Activated CD4-positive, alpha-beta T cell treated with anti-CD3 and anti-CD28 coated beads, Interleukin-2, Interleukin-6, amounts not matched to agents 100 ng/mL and 50 ng/mL, durations not matched to agents 16 hours and 8 hours (primary cell): ENCODE measurements around the gene NLRP1.

Source experiments
- DNase-seq: peaks from one replicate; pipeline ENCODE4 v3.0.0-alpha.2; 2020

The NLRP1 gene

DNA sequence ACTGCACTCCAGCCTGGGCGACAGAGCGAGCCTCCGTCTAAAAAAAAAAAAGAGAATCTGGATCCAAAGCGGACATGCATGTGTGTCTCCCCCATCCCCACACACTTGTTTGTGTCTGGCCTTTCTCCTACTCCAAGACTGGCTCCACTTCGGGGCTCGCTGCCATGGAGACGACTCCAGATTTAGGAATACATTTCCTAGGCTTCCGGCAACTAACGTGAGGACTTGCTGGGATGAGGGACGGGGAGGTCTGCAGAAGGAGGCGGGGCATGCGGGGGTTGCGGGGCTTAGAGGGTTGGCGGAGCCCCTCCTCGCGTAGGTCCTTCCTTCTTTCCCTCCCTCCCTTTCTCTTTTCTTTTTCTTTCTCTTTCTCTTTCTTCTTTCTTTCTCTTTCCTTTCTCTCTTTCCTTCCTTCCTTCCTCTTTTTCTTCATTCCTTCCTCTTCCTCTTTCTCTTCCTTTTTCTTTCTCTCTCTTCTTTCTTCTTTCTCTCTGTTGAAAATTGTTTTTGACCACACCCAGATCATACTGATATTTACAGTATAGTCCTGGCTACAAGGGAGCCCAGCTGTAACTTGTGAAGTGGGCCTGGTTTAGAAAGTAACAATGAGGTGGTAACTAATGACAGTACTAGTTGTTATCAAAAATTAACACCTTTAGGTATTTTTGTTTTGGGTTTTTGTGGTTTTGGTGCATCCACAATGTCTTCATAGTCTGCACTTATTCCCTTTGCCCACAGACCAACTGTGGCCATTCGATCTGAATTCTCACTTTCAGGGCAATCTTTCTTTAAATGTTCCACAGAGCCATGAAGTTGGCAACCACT lies 72.7 kb downstream of the NLRP1 start:
- DNase-seq = no peak

DNA sequence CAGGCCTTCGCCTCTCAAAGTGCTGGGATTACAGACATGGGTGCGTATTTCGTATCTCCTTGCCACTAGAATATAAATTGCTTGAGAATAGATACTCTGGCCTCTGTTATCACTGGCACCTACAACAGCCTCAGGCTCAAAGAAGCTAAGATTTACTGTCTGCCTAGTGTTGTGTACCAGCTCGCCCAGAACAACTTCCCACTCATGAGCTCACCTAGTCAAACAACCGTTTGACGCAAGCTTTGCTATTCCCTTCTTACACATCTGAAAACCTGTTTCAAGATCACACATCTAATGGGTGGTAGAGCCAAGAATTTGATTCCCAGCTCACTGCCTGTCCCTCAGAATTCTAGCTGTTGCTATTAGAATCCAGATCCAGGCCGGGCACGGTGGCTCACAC lies 73.5 kb downstream of the NLRP1 start:
- DNase-seq = no peak

- DNase-seq = no peak
Observed at GRCh38 chr17:5509482-5509881, 74.8 kb downstream of the NLRP1 start.

DNA sequence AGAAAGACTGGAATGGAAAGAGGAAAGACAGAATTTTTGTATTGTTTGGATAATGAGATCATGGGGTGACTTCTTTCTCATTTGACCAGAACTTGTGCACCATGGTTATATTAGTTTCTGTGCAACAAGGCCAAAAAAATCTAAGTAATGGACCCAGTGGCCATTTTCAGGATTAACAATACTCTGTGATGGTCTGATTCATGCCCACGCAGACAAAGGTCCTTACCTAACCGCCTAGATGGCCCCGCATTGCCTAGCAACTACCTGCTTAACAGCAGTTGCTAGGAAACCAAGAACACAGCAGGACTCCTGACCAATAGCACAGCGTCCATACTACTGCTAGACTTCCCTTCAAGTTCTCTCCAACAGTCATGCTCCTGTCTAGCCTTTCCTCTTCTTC lies 75.5 kb downstream of the NLRP1 start:
- no peak for DNase-seq

GRCh38 chr17:5506307-5506706 lies 78.0 kb downstream of the NLRP1 start:
- no peak for DNase-seq

- no peak for DNase-seq
Observed at GRCh38 chr17:5502552-5502951, 81.8 kb downstream of the NLRP1 start.

DNA sequence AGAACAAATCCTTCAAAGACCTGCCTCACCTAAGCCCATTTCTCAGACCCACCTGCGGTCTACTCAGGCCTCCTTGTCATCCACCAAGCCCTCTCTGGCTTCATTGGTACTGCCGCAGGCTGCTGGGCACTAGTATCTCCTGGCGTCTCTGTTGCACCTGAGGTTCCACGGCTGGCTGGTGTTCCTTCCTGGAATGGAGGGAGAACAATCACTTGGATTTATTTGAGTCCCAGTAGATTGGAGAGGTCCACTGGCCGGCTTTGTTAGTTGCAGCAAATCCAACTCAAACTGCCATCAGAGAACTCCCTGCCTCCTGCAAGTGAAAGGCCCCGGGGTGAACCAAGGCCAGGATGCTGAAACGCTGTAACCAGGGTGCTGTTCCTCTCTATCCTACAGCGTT lies 82.6 kb downstream of the NLRP1 start:
- no peak for DNase-seq

DNA sequence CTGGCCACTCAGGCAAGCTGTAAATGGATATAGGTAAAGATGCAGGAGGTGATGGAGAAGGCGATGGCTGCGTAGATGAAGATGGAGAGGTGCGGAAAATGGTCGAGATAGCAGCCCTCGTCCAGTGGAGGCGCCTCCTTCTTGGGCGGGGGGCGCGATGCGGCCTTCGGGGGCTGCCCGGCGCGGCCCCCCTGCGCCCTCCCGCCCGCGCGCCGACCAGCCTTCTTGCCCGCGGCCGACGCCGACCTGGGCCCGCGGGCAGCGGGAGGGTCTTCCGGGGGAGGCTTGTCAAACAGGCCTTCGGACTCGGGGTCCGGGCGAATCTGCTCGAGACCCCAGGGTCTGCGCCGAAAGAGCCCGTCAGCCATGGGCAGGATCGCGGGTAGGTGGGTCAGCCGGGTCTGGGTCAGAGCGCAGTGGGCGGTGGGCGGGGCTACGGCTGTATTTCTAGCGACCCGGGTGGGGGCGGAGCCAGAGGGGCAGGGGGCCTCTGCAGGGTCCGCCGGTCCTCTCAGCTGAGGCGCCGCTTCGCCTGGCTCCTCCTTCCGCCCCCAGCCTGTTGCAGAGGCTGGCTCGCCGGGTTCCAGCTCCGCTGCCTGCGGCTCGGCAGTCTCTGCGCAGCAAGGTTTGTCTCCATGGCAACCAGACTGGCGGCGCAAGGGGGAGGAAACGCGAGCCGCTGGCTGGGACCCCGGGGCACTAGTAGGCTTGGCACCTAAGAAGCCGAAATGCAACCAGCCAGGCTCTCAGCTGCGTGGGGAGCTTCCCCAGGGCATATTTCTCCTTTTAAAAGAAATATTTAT lies 83.5 kb downstream of the NLRP1 start:
- DNase-seq = peak; percentile 78

GRCh38 chr17:5500247-5500588 lies 84.1 kb downstream of the NLRP1 start:
- no peak for DNase-seq

DNA sequence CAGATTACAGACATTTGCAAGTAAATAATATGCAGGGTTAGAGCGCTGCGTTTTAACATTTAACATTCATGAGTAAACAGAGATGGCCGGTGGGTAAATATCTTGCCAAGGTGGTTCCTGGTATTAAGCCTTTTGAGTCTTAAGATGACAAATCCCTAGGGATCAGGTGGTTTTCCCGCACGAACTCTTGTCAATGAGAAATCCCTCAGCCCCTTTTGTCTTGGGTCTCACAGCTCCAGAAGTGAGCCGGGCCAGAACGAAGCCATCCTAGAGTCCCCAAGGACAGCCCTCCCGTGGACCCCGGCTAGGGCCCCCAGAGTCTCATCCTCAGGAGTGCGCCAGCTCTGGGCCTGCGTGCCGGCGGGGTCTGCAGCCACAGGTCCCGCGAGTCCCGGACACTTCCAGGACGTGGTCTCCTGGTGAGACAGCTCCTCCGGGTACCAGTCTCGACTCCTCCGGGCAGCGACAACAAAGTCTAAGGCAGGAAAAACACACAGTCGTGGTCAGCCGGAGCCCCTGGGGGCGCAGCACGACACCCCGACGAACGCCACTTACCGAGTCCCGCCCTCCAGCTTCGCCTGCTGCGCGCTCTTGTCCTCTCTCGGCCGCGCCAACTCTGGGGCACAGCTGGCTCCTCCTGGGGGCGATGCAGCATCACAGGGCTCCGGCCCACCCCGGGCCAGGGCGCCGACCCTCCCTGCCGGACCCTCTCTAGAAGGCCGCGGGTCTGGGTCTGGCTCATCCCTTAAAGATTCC lies 84.7 kb downstream of the NLRP1 start:
- DNase-seq = no peak

- no peak for DNase-seq
Observed at GRCh38 chr17:5492970-5493369, 91.3 kb downstream of the NLRP1 start.

- no peak for DNase-seq
Observed at GRCh38 chr17:5488752-5489151, 95.6 kb downstream of the NLRP1 start.

DNA sequence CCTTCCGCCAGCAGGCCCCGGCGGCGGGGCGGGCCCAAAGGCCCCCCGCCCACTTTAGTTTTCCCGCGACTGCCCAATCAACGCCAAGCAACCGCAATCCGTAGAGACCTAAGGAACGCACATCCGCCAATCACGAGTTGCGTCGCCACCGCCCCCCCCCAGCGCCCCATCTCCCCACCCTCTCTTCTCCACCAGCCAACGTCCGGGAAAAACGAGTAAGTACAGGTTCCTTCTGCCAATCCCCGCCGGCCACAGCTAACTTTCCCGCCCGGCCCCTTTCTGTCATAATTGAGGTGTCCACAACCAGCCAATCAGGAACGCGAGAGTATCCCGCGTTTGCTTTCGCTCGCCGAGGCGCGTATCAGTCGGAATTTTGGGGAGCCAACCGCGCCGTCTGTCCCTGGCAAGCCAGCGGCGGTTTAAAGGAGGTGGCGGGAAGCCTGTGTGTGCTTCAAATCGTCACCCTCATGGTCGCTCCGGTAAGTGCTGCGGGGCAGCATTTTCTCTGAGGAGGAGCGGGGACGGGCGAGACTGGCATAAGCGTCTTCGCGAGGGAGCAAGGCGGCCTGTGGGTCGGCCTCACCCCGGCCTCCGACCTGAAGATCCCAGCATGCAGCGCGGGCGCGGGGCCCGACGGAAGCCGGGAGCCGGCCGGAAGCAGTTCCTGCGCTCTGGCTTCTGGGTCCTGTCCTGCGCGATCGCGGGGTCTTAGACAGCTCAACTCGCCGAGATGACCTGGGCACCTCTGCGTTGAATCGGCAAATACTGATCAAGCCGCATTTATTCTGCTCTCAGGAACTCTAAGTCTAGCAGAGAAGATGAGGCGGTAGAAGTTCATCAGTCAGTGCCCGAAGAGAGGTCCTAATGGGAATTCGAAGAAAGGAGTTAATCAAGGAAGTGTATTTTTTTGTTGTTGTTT lies 97.8 kb downstream of the NLRP1 start, which contains the start of gene MIS12:
Gene MIS12, plus strand, starts transcription at position 361 of the 919 bp plus-strand sequence. CDS start 2,297 bp downstream, outside the sequence.
- peak; percentile 99 for DNase-seq

DNA sequence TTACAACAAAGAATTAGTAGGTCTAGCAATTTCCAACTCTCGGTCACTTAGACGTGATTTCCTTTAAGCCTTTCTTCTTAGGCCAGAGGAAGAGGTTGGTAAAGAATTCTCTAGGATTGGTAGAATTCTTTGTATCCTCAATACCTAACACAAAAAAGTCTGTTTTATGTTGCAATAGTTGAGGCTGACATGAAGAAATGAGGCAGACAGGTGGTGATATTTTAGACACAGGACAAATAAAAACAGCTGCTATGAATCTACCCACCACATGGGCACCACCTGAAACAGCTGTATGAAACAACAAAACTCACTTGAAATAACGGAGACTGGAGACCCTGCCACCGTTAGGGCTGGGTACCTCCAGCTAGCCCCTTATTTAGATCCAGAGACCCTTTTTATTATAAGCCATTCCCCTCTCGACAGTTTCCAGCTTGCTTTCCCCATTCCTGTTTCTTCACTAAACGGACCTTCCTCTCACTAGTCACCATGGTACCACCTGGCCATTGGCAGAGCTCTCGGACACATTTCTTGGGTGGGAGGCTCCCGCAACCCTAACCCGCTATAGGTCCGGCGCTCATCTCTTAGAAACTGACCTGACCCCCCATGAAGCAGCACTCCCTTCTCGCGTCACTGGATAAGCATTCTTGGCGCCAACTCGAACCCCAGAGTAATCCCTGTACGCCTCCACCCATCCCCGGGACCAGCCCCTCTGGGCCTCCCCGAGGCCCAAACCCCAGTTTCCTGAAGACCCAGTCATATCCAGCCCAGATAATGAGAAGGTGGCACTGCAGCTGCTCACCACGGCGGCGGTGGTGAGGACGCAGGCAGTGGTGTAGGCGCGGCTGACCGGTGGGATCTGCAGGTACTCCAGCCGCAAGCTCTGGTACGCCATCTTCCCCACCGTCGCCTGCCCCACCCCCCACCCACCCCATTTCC lies 98.8 kb downstream of the NLRP1 start, which contains the start of gene DERL2:
Gene DERL2, minus strand, starts transcription at position 909 of the 936 bp plus-strand sequence. Its CDS starts 17 bp downstream, at position 892.
- no peak for DNase-seq

DNA sequence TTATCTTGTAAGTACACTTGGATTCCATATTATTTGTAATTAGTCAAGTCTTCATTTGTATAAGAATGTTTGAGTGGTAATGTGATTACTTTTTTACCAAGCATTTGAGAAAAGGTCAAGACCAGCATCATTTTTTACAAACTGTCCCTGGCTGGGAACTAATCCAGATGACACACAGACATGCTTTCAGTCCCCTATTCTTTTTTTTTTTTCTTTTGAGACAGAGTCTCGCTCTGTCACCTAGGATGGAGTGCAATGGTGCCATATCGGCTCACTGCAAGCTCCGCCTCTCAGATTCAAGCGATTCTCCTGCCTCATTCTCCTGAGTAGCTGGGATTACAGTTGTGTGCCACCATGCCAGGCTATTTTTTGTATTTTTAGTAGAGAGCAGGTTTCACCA lies 102.9 kb downstream of the NLRP1 start:
- DNase-seq = no peak

DNA sequence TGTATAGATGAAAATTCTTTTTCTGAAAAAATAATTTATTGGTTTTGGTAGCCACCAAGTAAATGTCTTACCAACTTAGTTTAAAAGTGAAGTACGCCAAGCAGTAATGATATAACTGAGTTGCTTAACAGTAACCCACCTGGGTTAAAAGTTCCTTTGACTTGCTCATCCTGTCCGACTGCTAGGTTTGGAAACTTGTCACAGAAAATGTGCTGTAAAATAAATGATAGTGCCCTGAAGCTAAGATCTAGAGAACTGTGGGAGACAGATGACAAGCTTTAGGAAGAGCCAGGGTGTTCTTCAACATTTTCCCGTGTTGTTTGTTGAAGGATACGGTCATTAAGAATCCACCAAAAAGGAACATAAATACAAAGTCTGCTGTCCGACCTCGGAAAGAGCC lies 103.3 kb downstream of the NLRP1 start:
- no peak for DNase-seq

DNA sequence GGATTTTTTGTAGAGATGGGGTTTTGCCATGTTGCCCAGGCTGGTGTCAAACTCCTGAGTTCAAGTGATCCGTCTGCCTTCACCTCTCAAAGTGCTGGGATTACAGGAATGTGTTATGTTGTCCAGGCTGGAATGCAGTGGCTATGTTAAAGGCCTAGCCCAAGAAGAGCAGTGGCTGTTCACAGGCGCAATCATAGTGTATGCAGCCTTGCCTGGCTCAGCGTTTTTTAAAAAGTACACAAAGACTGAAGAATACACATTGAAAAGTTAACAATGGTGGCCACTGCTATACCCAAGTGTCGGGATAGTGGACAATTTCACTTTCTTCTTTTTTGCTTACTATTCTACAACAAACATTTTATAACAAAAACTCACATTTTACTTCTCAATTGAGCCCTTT lies 105.3 kb downstream of the NLRP1 start:
- no peak for DNase-seq

GRCh38 chr17:5473906-5474305 lies 110.4 kb downstream of the NLRP1 start:
- no peak for DNase-seq

DNA sequence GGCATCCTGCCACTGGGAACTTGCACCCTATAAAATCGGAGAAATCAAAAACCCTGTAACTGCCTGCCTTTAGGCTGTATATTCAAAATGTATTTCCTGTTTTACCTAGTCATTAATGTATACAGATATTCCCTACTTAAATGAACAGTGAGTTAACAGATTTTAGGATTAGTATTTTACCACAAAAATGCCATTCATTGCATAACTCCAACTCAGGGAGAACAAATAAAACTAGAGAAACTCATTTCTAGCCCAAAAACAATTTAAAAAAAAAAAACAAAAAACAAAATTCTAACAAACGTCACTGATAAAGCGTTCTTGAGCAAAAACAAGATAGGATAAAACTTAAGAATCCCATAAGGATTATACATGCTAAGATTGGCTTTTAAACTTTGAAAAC lies 111.8 kb downstream of the NLRP1 start:
- no peak for DNase-seq

- DNase-seq = peak; percentile 27
Observed at GRCh38 chr17:5468075-5468473, 116.2 kb downstream of the NLRP1 start.

DNA sequence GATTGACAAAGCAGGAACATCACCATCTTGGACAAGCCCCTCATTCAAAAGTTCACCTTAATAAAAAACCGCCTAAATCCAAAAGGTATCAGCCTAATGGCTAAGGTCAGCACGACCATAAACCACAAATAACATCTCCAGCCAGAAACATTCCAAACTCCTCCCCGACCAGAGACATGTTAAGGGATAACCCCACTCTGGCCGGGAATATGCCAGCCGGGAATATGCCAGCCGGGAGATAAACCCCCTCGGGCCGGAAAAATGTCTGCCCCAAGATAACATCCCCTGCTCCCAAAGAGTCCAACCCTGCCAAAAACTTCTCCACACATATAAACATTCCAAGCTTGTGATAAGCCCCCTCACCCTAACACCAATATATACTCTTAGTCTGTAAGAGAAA lies 116.9 kb downstream of the NLRP1 start:
- no peak for DNase-seq
